ENCODE results near the gene ANO3. TPM values are rescaled to one million over a fixed set of nuclear protein-coding genes. Genes with fewer than 3 reads are reported as not detected.

Gene ANO3
- total RNA-seq: 0.14 TPM in 1 of 2 replicates, not detected in the other

DNA sequence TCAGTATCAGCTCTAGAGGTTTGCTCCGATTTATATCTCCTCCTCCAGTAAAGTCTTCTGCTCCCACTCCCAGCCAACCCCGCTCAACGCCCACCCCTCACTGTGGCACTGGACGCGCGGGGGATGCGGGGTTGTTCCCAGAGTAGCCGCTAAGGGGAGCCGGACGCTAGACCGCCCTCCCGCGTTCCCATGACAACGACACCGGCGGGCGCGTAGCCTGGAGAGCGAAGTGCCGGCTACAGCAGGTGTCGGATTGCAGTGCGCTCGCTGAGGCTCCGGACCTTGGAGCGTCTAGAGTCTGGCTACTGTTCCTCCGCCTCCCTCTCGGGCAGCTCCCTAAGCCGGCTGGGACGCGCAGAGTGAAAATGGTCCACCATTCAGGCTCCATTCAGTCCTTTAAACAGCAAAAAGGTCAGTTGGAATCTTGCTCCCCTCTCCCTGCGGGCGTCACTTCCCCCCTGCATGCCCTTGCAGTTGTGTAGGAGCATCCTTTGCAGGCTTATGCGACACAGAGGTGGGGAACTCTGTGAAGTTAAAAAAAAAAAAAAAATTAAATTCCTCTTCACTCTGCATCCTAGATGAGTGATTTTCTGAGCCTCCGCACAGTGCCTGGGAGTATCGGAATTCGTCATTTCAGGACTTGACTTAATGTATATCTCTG, at the start of gene ANO3:
Gene ANO3, plus strand, starts transcription at position 220 of the 661 bp plus-strand sequence. Its CDS starts 146 bp downstream, at position 366.

DNA sequence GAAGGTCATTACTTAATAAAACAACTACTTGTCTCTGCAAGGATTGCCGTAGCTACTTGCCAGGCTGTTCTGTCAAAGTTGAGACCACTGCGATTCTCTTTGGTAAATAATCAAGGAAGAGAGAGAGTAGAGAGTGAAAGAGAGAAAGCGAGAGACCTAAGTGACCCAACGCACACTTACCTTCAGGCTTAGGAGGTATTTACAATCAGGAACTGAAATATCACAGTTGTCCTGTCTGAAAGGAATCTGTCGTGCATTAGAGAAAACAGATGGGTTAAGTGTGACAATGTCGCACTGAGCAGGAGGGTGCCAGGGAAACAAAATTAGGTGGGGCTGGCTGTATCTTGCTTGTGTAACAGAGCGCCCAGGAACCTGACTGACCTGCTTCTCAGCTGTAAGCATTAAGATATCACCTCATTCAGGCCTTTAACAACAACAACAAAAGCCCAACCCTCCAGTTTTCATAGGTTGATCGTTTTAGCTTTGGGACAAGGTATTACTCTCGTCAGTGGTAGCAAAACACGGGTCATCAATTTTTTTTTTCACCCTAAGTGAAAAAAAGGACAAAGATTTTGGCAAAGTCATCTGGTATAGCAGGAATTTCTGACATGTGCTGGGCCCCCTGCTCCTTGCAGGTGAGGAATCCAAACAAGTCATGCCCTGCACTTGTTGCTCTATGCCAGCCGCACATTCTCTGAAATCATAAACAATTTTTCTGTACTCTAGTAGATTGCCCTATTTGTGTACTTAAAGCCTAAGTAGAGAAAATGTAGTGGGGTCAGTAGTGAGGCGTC, 240.1 kb downstream of the ANO3 start, which contains the start of gene MUC15:
Gene MUC15, minus strand, starts transcription at position 403 of the 794 bp plus-strand sequence. CDS start 5,169 bp downstream, outside the sequence.

Other genes starting within 250 kb of the ANO3 start
- not detected in 2 replicates for gene MUC15, start 240.1 kb downstream of the ANO3 start, total RNA-seq